Endothelial cell of umbilical vein (primary cell): ENCODE results near the gene FANCC. TPM values are rescaled to one million over a fixed set of nuclear protein-coding genes. Genes with fewer than 3 reads are reported as not detected.

Experiments used
- BruUV-seq: library from RNA; stranded (reverse); fragments of 400-500 nt; replicated peaks from 2 replicates; lab custom pipeline; 2021; lab: Mats Ljungman, UMichigan
- CTCF ChIA-PET: fragments of 300-600, 350-600 bp; sonication (Branson Sonifier 250); formaldehyde crosslinking; loops from one replicate; lab custom pipeline; 2021; ENCODE audit warnings: antibody characterized with exemption, inconsistent platforms; lab: Charles Lee
- POLR2A ChIA-PET: fragments of 300-600, 350-600 bp; sonication (Branson Sonifier 250); formaldehyde crosslinking; loops from one replicate; lab custom pipeline; 2021; ENCODE audit warnings: antibody characterized with exemption, inconsistent platforms; lab: Charles Lee
- DNase-seq: peaks from one replicate; pipeline ENCODE4 v3.0.0-alpha.2; 2011; ENCODE audit warnings: low read depth, low spot score
- FAIRE-seq: peaks from 2 replicates; lab custom pipeline; 2011; peaks lifted over from hg19 to GRCh38; lab: Jason Lieb, UNC
- H2AFZ ChIP-seq: 2 replicates; pipeline ENCODE4 v1.6.0; 2012; ENCODE audit warnings: low read depth, low read length, control low read depth, inconsistent platforms
- H3K27ac ChIP-seq: 2 replicates; pipeline ENCODE4 v1.5.1; 2011; ENCODE audit warnings: low read depth, mild to moderate bottlenecking, control low read depth, low read length, moderate library complexity; ENCODE audit not compliant: insufficient read depth
- H3K27me3 ChIP-seq, 2 experiments: 2 replicates each; pipeline versions ENCODE4 v1.6.0 to v1.6.1; 2011; ENCODE audit warnings: low read length in 2 of 2, mixed read lengths in 1 of 2; ENCODE audit not compliant: control insufficient read depth in 2 of 2, insufficient read depth in 2 of 2
- H3K36me3 ChIP-seq, 2 experiments: 2 replicates in 1 of 2; 3 replicates in 1 of 2; pipeline ENCODE4 v1.5.1; 2011; ENCODE audit warnings: low read length in 2 of 2, mild to moderate bottlenecking in 1 of 2, moderate library complexity in 1 of 2; ENCODE audit not compliant: control insufficient read depth in 2 of 2, insufficient read depth in 2 of 2; ENCODE audit errors: extremely low read depth in 1 of 2
- H3K4me1 ChIP-seq: 3 replicates; pipeline ENCODE4 v1.5.1; 2011; ENCODE audit warnings: mild to moderate bottlenecking, low read length; ENCODE audit not compliant: control insufficient read depth, insufficient read depth; ENCODE audit errors: extremely low read depth
- H3K4me2 ChIP-seq: 2 replicates; pipeline ENCODE4 v1.6.1; 2011; ENCODE audit warnings: low read length, control low read depth, mixed read lengths; ENCODE audit not compliant: insufficient read depth
- H3K4me3 ChIP-seq, 3 experiments: fragments of 200-600 bp in 1 of 3; sonication (generic), shearing (Covaris generic) in 1 of 3; replicated peaks in 1 of 3; 2 replicates each; pipeline ENCODE4 v1.5.1; 2011 to 2016; ENCODE audit warnings: control low read depth in 3 of 3, low read length in 3 of 3, mild to moderate bottlenecking in 2 of 3, inconsistent platforms in 1 of 3, low read depth in 1 of 3, moderate library complexity in 1 of 3; ENCODE audit not compliant: insufficient read depth in 1 of 3
- H3K79me2 ChIP-seq: 2 replicates; pipeline ENCODE4 v1.6.0; 2012; ENCODE audit warnings: low read length, inconsistent platforms; ENCODE audit not compliant: control insufficient read depth, insufficient read depth
- H3K9ac ChIP-seq: replicated peaks from 2 replicates; pipeline ENCODE3; 2011; ENCODE audit warnings: low read length, control low read depth; ENCODE audit not compliant: insufficient read depth; ENCODE audit errors: extremely low read depth
- H3K9me1 ChIP-seq: replicated peaks from 3 replicates; pipeline ENCODE4 v1.6.0; 2011; ENCODE audit warnings: mild to moderate bottlenecking, low read length; ENCODE audit not compliant: control insufficient read depth, insufficient read depth; ENCODE audit errors: extremely low read depth
- H3K9me3 ChIP-seq: replicated peaks from 2 replicates; pipeline ENCODE4 v1.5.1; 2012; ENCODE audit warnings: low read length, inconsistent platforms; ENCODE audit not compliant: control insufficient read depth, insufficient read depth
- H4K20me1 ChIP-seq: replicated peaks from 2 replicates; pipeline ENCODE3; 2011; ENCODE audit warnings: mild to moderate bottlenecking, low read length; ENCODE audit not compliant: control insufficient read depth, insufficient read depth; ENCODE audit errors: extremely low read depth
- CTCF ChIP-seq, 2 donors: IDR thresholded peaks; 1 replicate in 1 of 2; 2 replicates in 1 of 2; pipeline ENCODE4 v1.5.1; 2011; ENCODE audit warnings: low read length in 2 of 2, mild to moderate bottlenecking in 2 of 2, moderate library complexity in 2 of 2, control low read depth in 1 of 2, inconsistent platforms in 1 of 2, low read depth in 1 of 2; ENCODE audit not compliant: insufficient read depth in 1 of 2; ENCODE audit errors: extremely low read depth in 1 of 2
- EZH2 ChIP-seq: IDR thresholded peaks from 2 replicates; pipeline ENCODE4 v1.6.1; 2012; ENCODE audit warnings: borderline replicate concordance, low read depth, mild to moderate bottlenecking, moderate library complexity, low read length, inconsistent platforms; ENCODE audit not compliant: severe bottlenecking
- FOS ChIP-seq: IDR thresholded peaks from 2 replicates; pipeline ENCODE4 v1.6.1; 2011; ENCODE audit warnings: mild to moderate bottlenecking, low read length, moderate library complexity, borderline replicate concordance; ENCODE audit not compliant: insufficient read depth
- GATA2 ChIP-seq: IDR thresholded peaks from 2 replicates; pipeline ENCODE4 v1.7.0; 2011; ENCODE audit warnings: low read depth, mild to moderate bottlenecking, moderate library complexity, mixed read lengths, low read length; ENCODE audit not compliant: insufficient read length, insufficient read depth
- JUN ChIP-seq: IDR thresholded peaks from 2 replicates; pipeline ENCODE4 v1.6.1; 2011; ENCODE audit warnings: borderline replicate concordance, low read depth; ENCODE audit not compliant: insufficient read length, insufficient read depth
- MAX ChIP-seq: IDR thresholded peaks from 2 replicates; pipeline ENCODE4 v1.6.1; 2011; ENCODE audit not compliant: insufficient read depth, insufficient read length
- MYC ChIP-seq: IDR thresholded peaks from one replicate; pipeline ENCODE4 v1.6.1; 2011; ENCODE audit warnings: mild to moderate bottlenecking, low read depth, low read length
- POLR2A ChIP-seq: IDR thresholded peaks from 2 replicates; pipeline ENCODE4 v1.6.1; 2012; ENCODE audit warnings: low read depth, mild to moderate bottlenecking, control low read depth, low read length
- POLR2AphosphoS5 ChIP-seq: IDR thresholded peaks from 2 replicates; pipeline ENCODE4 v1.6.1; 2012; ENCODE audit warnings: low read depth, mild to moderate bottlenecking, control low read depth, low read length, moderate library complexity; ENCODE audit not compliant: insufficient read depth
- dilution Hi-C: fragments of 300-500 bp; cut with MboI; formaldehyde crosslinking; loops from one replicate; pipeline ENCODE4 v1.15.0; 2019; ENCODE audit warnings: low sequenced_read_pairs; ENCODE audit not compliant: extremely low pct_ligation_motif_present
- intact Hi-C: fragments of 100-400 bp; cut with micrococcal nuclease; formaldehyde crosslinking; loops from one replicate; pipeline ENCODE4 v1.10.0; 2022
- polyA plus RNA-seq, 4 experiments: library from polyadenylated mRNA; depleted of rRNA in 3 of 4; stranded (reverse) in 3 of 4; unstranded in 1 of 4; fragments of >200 nt; gene quantifications; 2 replicates each; pipeline versions ENCODE4 v1.2.1 to v1.2.3, GENCODE V29; 2011 to 2012; ENCODE audit warnings: missing spikeins in 1 of 4
- total RNA-seq: library from RNA; stranded (reverse); gene quantifications from 2 replicates; pipeline ENCODE4 v1.2.3, GENCODE V29; 2021

FANCC gene
- total and polyA plus RNA-seq, 2 donors (not counting 3 experiments of a cell fraction or from before 2014, with no cell fraction given) = 5.7 to 13.1 TPM

- dilution Hi-C loops = no loop called here
Observed at GRCh38 chr9:95286151-95286550, 31.4 kb downstream of the FANCC start.

More at GRCh38 chr9:95286151-95286550, 31.4 kb downstream of the FANCC start:
- H2AFZ ChIP-seq = no peak overlapping the region
- H3K27me3 ChIP-seq = no peaks in the 10 kb centered on the region
- no peak overlapping the region for H3K4me3 ChIP-seq
- H3K4me2 ChIP-seq = no peak overlapping the region
- H3K4me1 ChIP-seq = no peaks in the 10 kb centered on the region
- CTCF ChIA-PET = no interaction called here
- no peak for FAIRE-seq
- no peaks in the 10 kb centered on the region for H3K79me2 ChIP-seq
- POLR2A ChIA-PET = no interaction called here
- H3K9me3 ChIP-seq = no peaks in the 10 kb centered on the region
- no peak overlapping the region for H3K27ac ChIP-seq
- H3K9ac ChIP-seq = no peak overlapping the region
- H3K36me3 ChIP-seq = no peaks in the 10 kb centered on the region
- H3K9me1 ChIP-seq = no peaks in the 10 kb centered on the region
- no TSS peak for BruUV-seq
- H4K20me1 ChIP-seq = no peaks in the 10 kb centered on the region
- intact Hi-C loops = no loop called here
- TF ChIP-seq JUN (no peak), CTCF (IDR thresholded peaks at IDR 0.05; ENCODE audit: extremely low read depth in 1 of 2, insufficient read depth in 1 of 2, low read depth in 1 of 2, low read length in 2 of 2) (no peak), GATA2 (no peak), POLR2AphosphoS5 (no peak), FOS (no peak), EZH2 (no peak), MYC (no peak), MAX (no peak), POLR2A (no peak)
- DNase-seq = peak; percentile 23
